Kidney (tissue), 14 donors: ENCODE data around the gene CALML5. TPM values are rescaled to one million over a fixed set of nuclear protein-coding genes. Genes with fewer than 3 reads are reported as not detected.

Experiments
- DNase-seq, 5 donors: peaks; one replicate each; pipeline ENCODE4 v3.0.0-alpha.2; 2013 to 2020
- FAIRE-seq: peaks from 2 replicates; lab custom pipeline; 2012; peaks lifted over from hg19 to GRCh38; lab: Jason Lieb, UNC
- H3K27ac ChIP-seq, 2 donors: one replicate each; pipeline ENCODE4 v1.7.0; 2013; ENCODE audit warnings: low read depth in 2 of 2, low read length in 2 of 2, inconsistent platforms in 1 of 2
- H3K27me3 ChIP-seq: one replicate; pipeline ENCODE4 v1.7.1; 2013; ENCODE audit warnings: low read length, inconsistent platforms; ENCODE audit not compliant: control insufficient read depth, insufficient read depth
- H3K36me3 ChIP-seq, 3 donors: one replicate each; pipeline versions ENCODE4 v1.7.0 to v1.7.1; 2013; ENCODE audit warnings: low read length in 3 of 3, control low read depth in 1 of 3, inconsistent platforms in 1 of 3; ENCODE audit not compliant: insufficient read depth in 3 of 3, control insufficient read depth in 2 of 3
- H3K4me1 ChIP-seq, 3 donors: one replicate each; pipeline versions ENCODE4 v1.7.0 to v1.7.1; 2013; ENCODE audit warnings: low read length in 3 of 3, inconsistent platforms in 1 of 3, low read depth in 1 of 3; ENCODE audit not compliant: control insufficient read depth in 2 of 3, insufficient read depth in 2 of 3
- H3K4me3 ChIP-seq, 3 donors: one replicate each; pipeline versions ENCODE4 v1.7.0 to v1.8.1; 2013; ENCODE audit warnings: low read length in 3 of 3, control low read depth in 1 of 3, inconsistent platforms in 1 of 3
- H3K9ac ChIP-seq, 3 donors: one replicate each; pipeline versions ENCODE4 v1.7.0 to v1.7.1; 2013; ENCODE audit warnings: low read length in 3 of 3, control low read depth in 1 of 3, inconsistent platforms in 1 of 3
- H3K9me3 ChIP-seq, 3 donors: one replicate each; pipeline versions ENCODE4 v1.7.0 to v1.7.1; 2013; ENCODE audit warnings: low read length in 3 of 3, control low read depth in 1 of 3, inconsistent platforms in 1 of 3; ENCODE audit not compliant: control insufficient read depth in 2 of 3, insufficient read depth in 1 of 3
- CTCF ChIP-seq: IDR thresholded peaks from 3 replicates; pipeline ENCODE4 v1.5.1; 2012; ENCODE audit warnings: mild to moderate bottlenecking, moderate library complexity, borderline replicate concordance; ENCODE audit not compliant: insufficient read depth; ENCODE audit errors: extremely low read depth
- intact Hi-C: fragments of 100-400 bp; cut with DNase I; formaldehyde crosslinking; loops from one replicate; pipeline ENCODE4 v1.11.1; 2022
- polyA plus RNA-seq: library from polyadenylated mRNA; stranded (reverse); fragments of 350-450 nt; fragmentation: Illumina TruSeq; extraction: RNeasy Lipid Tissue Mini Kit (QIAGEN cat#74804); gene quantifications from one replicate; pipeline ENCODE4 v1.2.3, GENCODE V29; 2014; ENCODE audit warnings: low read depth, low replicate concordance; ENCODE audit not compliant: insufficient read depth
- total RNA-seq: library from RNA; stranded (reverse); fragmentation: NEBNext Ultra II Directional; extraction: Animal tissue kit (Norgen Biotek cat#: 25700); gene quantifications from one replicate; pipeline ENCODE4 v1.2.1, GENCODE V29; 2021
- donor health status: control.
- donor health status: control.
- donor health status: control.
- donor health status: control.
- donor health status: control.
- donor health status: DM: yes; HTN: yes; CAD: no.
- donor health status: Normal renal cell carcinoma (clear cell type).

Gene CALML5
- total and polyA plus RNA-seq, 2 donors from 2014 or later, result not detected

- no peak overlapping the region for H3K27ac ChIP-seq
- no peak overlapping the region for H3K4me3 ChIP-seq
- DNase-seq (no peak), FAIRE-seq (no peak)
- no peaks in the 10 kb centered on the region for H3K4me1 ChIP-seq
- peaks cover 4 to 48% (median 23%) of the 10 kb centered on the region in 3 donors for H3K36me3 ChIP-seq
- no peak for TF ChIP-seq CTCF
- no peaks in the 10 kb centered on the region for H3K27me3 ChIP-seq
- no peak overlapping the region for H3K9ac ChIP-seq
- intact Hi-C loops, result no loop called here
- H3K9me3 ChIP-seq, result no peaks in the 10 kb centered on the region
Measured at GRCh38 chr10:5458949-5459747, 40.2 kb downstream of the CALML5 start.

- no peak for FAIRE-seq
- H3K27me3 ChIP-seq, result no peaks in the 10 kb centered on the region
- no peak for TF ChIP-seq CTCF
- no peak overlapping the region for H3K9ac ChIP-seq
- intact Hi-C loops, result no loop called here
- no peak overlapping the region for H3K4me3 ChIP-seq
- H3K27ac ChIP-seq, result no peak overlapping the region
- no peaks in the 10 kb centered on the region for H3K4me1 ChIP-seq
- DNase-seq, result no peak
- H3K9me3 ChIP-seq, result no peaks in the 10 kb centered on the region
- H3K36me3 ChIP-seq, result peaks cover 4 to 55% (median 27%) of the 10 kb centered on the region in 3 donors
Measured at GRCh38 chr10:5458425-5458824, 40.9 kb downstream of the CALML5 start.

GRCh38 chr10:5457741-5458140 is 41.6 kb downstream of the CALML5 start:
- no peaks in the 10 kb centered on the region for H3K4me1 ChIP-seq
- no peaks in the 10 kb centered on the region for H3K27me3 ChIP-seq
- H3K36me3 ChIP-seq, result peaks cover 6 to 62% (median 34%) of the 10 kb centered on the region in 3 donors
- H3K9ac ChIP-seq, result no peak overlapping the region
- no peak overlapping the region for H3K27ac ChIP-seq
- no peak for TF ChIP-seq CTCF
- FAIRE-seq (no peak), DNase-seq (no peak)
- H3K4me3 ChIP-seq, result no peak overlapping the region
- intact Hi-C loops, result no loop called here
- H3K9me3 ChIP-seq, result no peaks in the 10 kb centered on the region
